Panc1 (cell line): Measurements from ENCODE around the gene WWOX. TPM values are rescaled to one million over a fixed set of nuclear protein-coding genes. Genes with fewer than 3 reads are reported as not detected.

Source experiments
- ATAC-seq: fragments of 200-7000 bp; cut with Tn5 transposase; 2 replicates; pipeline ENCODE4 v1.9.1; 2020; ENCODE audit warnings: mild to moderate bottlenecking, moderate library complexity
- BruUV-seq: library from RNA; stranded (reverse); fragments of 400-500 nt; replicated peaks from 2 replicates; lab custom pipeline; 2021; lab: Mats Ljungman, UMichigan
- CTCF ChIA-PET: fragments of 300-600 bp; sonication (Branson Sonifier 250); formaldehyde crosslinking; loops from one replicate; lab custom pipeline; 2022; ENCODE audit warnings: antibody characterized with exemption; lab: Charles Lee
- POLR2A ChIA-PET: fragments of 300-600 bp; sonication (Branson Sonifier 250); formaldehyde crosslinking; loops from one replicate; lab custom pipeline; 2022; ENCODE audit warnings: antibody characterized with exemption; lab: Charles Lee
- DNase-seq: peaks from one replicate; pipeline ENCODE4 v3.0.0-alpha.2; 2010; ENCODE audit warnings: low read depth, low spot score
- H3K27ac ChIP-seq: 2 replicates; pipeline ENCODE4 v1.5.1; 2011; ENCODE audit warnings: mild to moderate bottlenecking, low read length, inconsistent platforms
- H3K27me3 ChIP-seq: fragments of 200-500 bp; sonication (Bioruptor generic); 2 replicates; pipeline ENCODE4 v1.6.0; 2014; ENCODE audit warnings: low read length, inconsistent platforms; ENCODE audit not compliant: control insufficient read depth, insufficient read depth
- H3K36me3 ChIP-seq: fragments of 200-500 bp; sonication (Bioruptor generic); 2 replicates; pipeline ENCODE4 v1.5.1; 2014; ENCODE audit warnings: inconsistent platforms, mild to moderate bottlenecking, low read length, moderate library complexity; ENCODE audit not compliant: control insufficient read depth, insufficient read depth
- H3K4me1 ChIP-seq: 2 replicates; pipeline ENCODE4 v1.5.1; 2011; ENCODE audit warnings: inconsistent platforms, mild to moderate bottlenecking, low read length, moderate library complexity; ENCODE audit not compliant: control insufficient read depth, insufficient read depth
- H3K4me3 ChIP-seq, 2 experiments: 2 replicates each; pipeline ENCODE4 v1.5.1; 2011 to 2012; ENCODE audit warnings: low read depth in 2 of 2, low read length in 2 of 2, mild to moderate bottlenecking in 2 of 2, inconsistent platforms in 1 of 2, moderate library complexity in 1 of 2
- H3K9me3 ChIP-seq: fragments of 200-500 bp; sonication (Bioruptor generic); 2 replicates; pipeline ENCODE4 v1.5.1; 2014; ENCODE audit warnings: low read depth, mild to moderate bottlenecking, inconsistent platforms, low read length, moderate library complexity; ENCODE audit not compliant: control insufficient read depth, insufficient read depth
- POLR2AphosphoS5 ChIP-seq: IDR thresholded peaks from 2 replicates; pipeline ENCODE4 v1.6.1; 2012; ENCODE audit warnings: mild to moderate bottlenecking, low read depth, low read length, moderate library complexity
- SIN3A ChIP-seq: IDR thresholded peaks from 2 replicates; pipeline ENCODE4 v1.6.1; 2012; ENCODE audit warnings: low read depth, mild to moderate bottlenecking, low read length, moderate library complexity, borderline replicate concordance; ENCODE audit not compliant: insufficient read depth
- TCF7L2 ChIP-seq: IDR thresholded peaks from 2 replicates; pipeline ENCODE4 v1.6.1; 2011; ENCODE audit warnings: mild to moderate bottlenecking, low read depth, low read length, inconsistent platforms
- in situ Hi-C: cut with HindIII; loops from 2 replicates; pipeline ENCODE4 v1.10.0; 2016; ENCODE audit warnings: low sequenced_read_pairs, low pct_unique_long_range_greater_than_20kb
- intact Hi-C: fragments of 100-400 bp; cut with micrococcal nuclease; formaldehyde crosslinking; loops from one replicate; pipeline ENCODE4 v1.10.0; 2022; ENCODE audit not compliant: unreplicated experiment
- total RNA-seq: library from RNA; stranded (reverse); gene quantifications from one replicate; pipeline ENCODE4 v1.2.1, GENCODE V29; 2021; ENCODE audit not compliant: unreplicated experiment
- TF ChIP-seq, protein P1 (sequence below): fragments of 450-650 bp; IDR thresholded peaks from 2 replicates; pipeline ENCODE4 v1.5.1; 2017; ENCODE audit warnings: mild to moderate bottlenecking
- TF ChIP-seq, protein P2 (sequence below), 2 experiments: IDR thresholded peaks; 2 replicates each; pipeline ENCODE4 v1.6.1; 2011 to 2012; ENCODE audit warnings: low read depth in 2 of 2, control low read depth in 1 of 2, low read length in 1 of 2, mild to moderate bottlenecking in 1 of 2, moderate library complexity in 1 of 2; ENCODE audit not compliant: insufficient read depth in 1 of 2

Gene WWOX
- total RNA-seq, 1 experiment from 2014 or later = 12.5 TPM

- TF ChIP-seq POLR2AphosphoS5 (no peak), SIN3A (no peak), TCF7L2 (no peak)
- TF ChIP-seq, protein P1, sequence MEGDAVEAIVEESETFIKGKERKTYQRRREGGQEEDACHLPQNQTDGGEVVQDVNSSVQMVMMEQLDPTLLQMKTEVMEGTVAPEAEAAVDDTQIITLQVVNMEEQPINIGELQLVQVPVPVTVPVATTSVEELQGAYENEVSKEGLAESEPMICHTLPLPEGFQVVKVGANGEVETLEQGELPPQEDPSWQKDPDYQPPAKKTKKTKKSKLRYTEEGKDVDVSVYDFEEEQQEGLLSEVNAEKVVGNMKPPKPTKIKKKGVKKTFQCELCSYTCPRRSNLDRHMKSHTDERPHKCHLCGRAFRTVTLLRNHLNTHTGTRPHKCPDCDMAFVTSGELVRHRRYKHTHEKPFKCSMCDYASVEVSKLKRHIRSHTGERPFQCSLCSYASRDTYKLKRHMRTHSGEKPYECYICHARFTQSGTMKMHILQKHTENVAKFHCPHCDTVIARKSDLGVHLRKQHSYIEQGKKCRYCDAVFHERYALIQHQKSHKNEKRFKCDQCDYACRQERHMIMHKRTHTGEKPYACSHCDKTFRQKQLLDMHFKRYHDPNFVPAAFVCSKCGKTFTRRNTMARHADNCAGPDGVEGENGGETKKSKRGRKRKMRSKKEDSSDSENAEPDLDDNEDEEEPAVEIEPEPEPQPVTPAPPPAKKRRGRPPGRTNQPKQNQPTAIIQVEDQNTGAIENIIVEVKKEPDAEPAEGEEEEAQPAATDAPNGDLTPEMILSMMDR = no peak
- TF ChIP-seq, protein P2, sequence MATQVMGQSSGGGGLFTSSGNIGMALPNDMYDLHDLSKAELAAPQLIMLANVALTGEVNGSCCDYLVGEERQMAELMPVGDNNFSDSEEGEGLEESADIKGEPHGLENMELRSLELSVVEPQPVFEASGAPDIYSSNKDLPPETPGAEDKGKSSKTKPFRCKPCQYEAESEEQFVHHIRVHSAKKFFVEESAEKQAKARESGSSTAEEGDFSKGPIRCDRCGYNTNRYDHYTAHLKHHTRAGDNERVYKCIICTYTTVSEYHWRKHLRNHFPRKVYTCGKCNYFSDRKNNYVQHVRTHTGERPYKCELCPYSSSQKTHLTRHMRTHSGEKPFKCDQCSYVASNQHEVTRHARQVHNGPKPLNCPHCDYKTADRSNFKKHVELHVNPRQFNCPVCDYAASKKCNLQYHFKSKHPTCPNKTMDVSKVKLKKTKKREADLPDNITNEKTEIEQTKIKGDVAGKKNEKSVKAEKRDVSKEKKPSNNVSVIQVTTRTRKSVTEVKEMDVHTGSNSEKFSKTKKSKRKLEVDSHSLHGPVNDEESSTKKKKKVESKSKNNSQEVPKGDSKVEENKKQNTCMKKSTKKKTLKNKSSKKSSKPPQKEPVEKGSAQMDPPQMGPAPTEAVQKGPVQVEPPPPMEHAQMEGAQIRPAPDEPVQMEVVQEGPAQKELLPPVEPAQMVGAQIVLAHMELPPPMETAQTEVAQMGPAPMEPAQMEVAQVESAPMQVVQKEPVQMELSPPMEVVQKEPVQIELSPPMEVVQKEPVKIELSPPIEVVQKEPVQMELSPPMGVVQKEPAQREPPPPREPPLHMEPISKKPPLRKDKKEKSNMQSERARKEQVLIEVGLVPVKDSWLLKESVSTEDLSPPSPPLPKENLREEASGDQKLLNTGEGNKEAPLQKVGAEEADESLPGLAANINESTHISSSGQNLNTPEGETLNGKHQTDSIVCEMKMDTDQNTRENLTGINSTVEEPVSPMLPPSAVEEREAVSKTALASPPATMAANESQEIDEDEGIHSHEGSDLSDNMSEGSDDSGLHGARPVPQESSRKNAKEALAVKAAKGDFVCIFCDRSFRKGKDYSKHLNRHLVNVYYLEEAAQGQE (IDR thresholded peaks at IDR 0.05; ENCODE audit: insufficient read depth in 1 of 2, low read depth in 2 of 2, low read length in 1 of 2) = no peak
- Histone ChIP-seq H3K9me3 (no peaks in the 10 kb centered on the region), H3K4me3 (no peak overlapping the region), H3K27me3 (no peaks in the 10 kb centered on the region), H3K4me1 (no peaks in the 10 kb centered on the region), H3K36me3 (no peaks in the 10 kb centered on the region), H3K27ac (no peak overlapping the region)
- no peak for DNase-seq
- POLR2A ChIA-PET = no interaction called here
- in situ Hi-C loops = no loop called here
- BruUV-seq = no TSS peak
- CTCF ChIA-PET = no interaction called here
- ATAC-seq = no peak
- intact Hi-C loops = no loop called here
Observed at GRCh38 chr16:78516006-78516736, 416.7 kb downstream of the WWOX start.

DNA sequence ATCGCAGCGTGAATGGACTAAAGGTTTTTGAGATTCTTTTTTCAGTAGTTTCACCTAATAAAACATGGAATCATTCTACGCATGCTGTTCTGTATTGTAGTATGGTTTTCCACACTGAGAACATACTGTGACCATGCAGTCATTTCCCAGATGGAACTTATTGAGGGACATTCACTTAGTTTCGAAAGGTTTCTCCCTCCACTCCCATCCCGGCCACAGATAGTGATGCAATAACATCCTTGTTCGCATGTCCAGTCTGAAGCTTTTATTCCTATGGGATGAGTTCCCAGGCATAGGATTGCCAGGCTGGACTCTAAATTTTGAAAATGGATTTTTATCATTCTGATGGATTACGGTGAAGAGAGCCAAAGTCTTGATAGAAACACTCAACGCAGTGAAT lies 420.4 kb downstream of the WWOX start:
- Histone ChIP-seq H3K4me3 (no peak overlapping the region), H3K4me1 (no peaks in the 10 kb centered on the region), H3K9me3 (no peaks in the 10 kb centered on the region), H3K27ac (no peak overlapping the region), H3K36me3 (no peaks in the 10 kb centered on the region), H3K27me3 (no peaks in the 10 kb centered on the region)
- POLR2A ChIA-PET = interaction anchor here (0.6 kb wide), 1 partner anchor 383 kb away, joined by 13 read pairs; no protein-coding TSS in a partner anchor
- TF ChIP-seq, protein P2 (IDR thresholded peaks at IDR 0.05; ENCODE audit: insufficient read depth in 1 of 2, low read depth in 2 of 2, low read length in 1 of 2) = no peak
- TF ChIP-seq TCF7L2 = no peak
- no peak for TF ChIP-seq POLR2AphosphoS5
- TF ChIP-seq, protein P1 = no peak
- TF ChIP-seq SIN3A = no peak
- ATAC-seq (no peak), DNase-seq (no peak)
- BruUV-seq = no TSS peak
- in situ Hi-C loops = no loop called here
- CTCF ChIA-PET = no interaction called here
- intact Hi-C loops = no loop called here
